GM19468 (cell line): ENCODE measurements around the gene DESI1.
"Not testable (repeated sequence)": the region's sequence is repeated elsewhere in the genome, so short reads cannot be mapped to it uniquely, and the experiment has no call there.

Source experiments
- ATAC-seq: cut with Tn5 transposase; IDR thresholded peaks from one replicate; pipeline ENCODE4 v1.9.1; 2021; ENCODE audit warnings: mild to moderate bottlenecking, moderate library complexity, moderate number of reproducible peaks; ENCODE audit not compliant: unreplicated experiment; ENCODE audit errors: extremely low read depth

The DESI1 gene

GRCh38 chr22:41593336-41593960, 27.4 kb downstream of the DESI1 start:
- not testable (repeated sequence) for ATAC-seq

GRCh38 chr22:41589391-41590241, 31.2 kb downstream of the DESI1 start, which contains the start of gene PMM1:
Gene PMM1, minus strand, starts transcription at chr22:41589840. Its CDS starts 35 bp downstream, at chr22:41589805.
- peak; percentile 77 for ATAC-seq

GRCh38 chr22:41587347-41587723, 33.5 kb downstream of the DESI1 start:
- no peak for ATAC-seq

- no peak for ATAC-seq
Measured at GRCh38 chr22:41585898-41586297, 34.9 kb downstream of the DESI1 start.

- no peak for ATAC-seq
Measured at GRCh38 chr22:41584881-41585280, 36.0 kb downstream of the DESI1 start.

- no peak for ATAC-seq
Measured at GRCh38 chr22:41582694-41583093, 38.1 kb downstream of the DESI1 start.

- no peak for ATAC-seq
Measured at GRCh38 chr22:41579997-41580355, 40.9 kb downstream of the DESI1 start.

- ATAC-seq, result no peak
Measured at GRCh38 chr22:41579297-41579996, 41.4 kb downstream of the DESI1 start.

- ATAC-seq, result no peak
Measured at GRCh38 chr22:41578818-41579217, 42.0 kb downstream of the DESI1 start.

GRCh38 chr22:41578114-41578513, 42.7 kb downstream of the DESI1 start:
- ATAC-seq, result no peak

- no peak for ATAC-seq
Measured at GRCh38 chr22:41576877-41577276, 44.0 kb downstream of the DESI1 start.

- no peak for ATAC-seq
Measured at GRCh38 chr22:41575533-41575932, 45.3 kb downstream of the DESI1 start.

GRCh38 chr22:41574847-41575381, 45.9 kb downstream of the DESI1 start:
- no peak for ATAC-seq

- no peak for ATAC-seq
Measured at GRCh38 chr22:41573677-41574076, 47.2 kb downstream of the DESI1 start.

- ATAC-seq, result not testable (repeated sequence)
Measured at GRCh38 chr22:41572305-41572704, 48.5 kb downstream of the DESI1 start.

GRCh38 chr22:41571786-41572185, 49.1 kb downstream of the DESI1 start:
- ATAC-seq, result no peak

GRCh38 chr22:41570221-41570620, 50.6 kb downstream of the DESI1 start:
- ATAC-seq, result no peak

GRCh38 chr22:41568811-41569210, 52.0 kb downstream of the DESI1 start:
- ATAC-seq, result no peak

GRCh38 chr22:41567512-41567768, 53.4 kb downstream of the DESI1 start:
- ATAC-seq, result no peak

- no peak for ATAC-seq
Measured at GRCh38 chr22:41565403-41566054, 55.3 kb downstream of the DESI1 start.

- ATAC-seq, result no peak
Measured at GRCh38 chr22:41564563-41564962, 56.3 kb downstream of the DESI1 start.
